Prostate gland (tissue), 2 donors: ENCODE data around the gene ITGB5. TPM values are rescaled to one million over a fixed set of nuclear protein-coding genes. Genes with fewer than 3 reads are reported as not detected.

Source experiments
- DNase-seq: peaks from one replicate; pipeline ENCODE4 v3.0.0-alpha.2; 2019; ENCODE audit warnings: low spot score
- H3K27ac ChIP-seq, 2 donors: fragments of 200-600 bp; sonication (generic); 2 replicates each; pipeline ENCODE4 v1.5.1; 2017 to 2019
- H3K27me3 ChIP-seq: fragments of 200-600 bp; sonication (generic); replicated peaks from 2 replicates; pipeline ENCODE4 v1.5.1; 2019; ENCODE audit not compliant: insufficient read depth
- H3K36me3 ChIP-seq, 2 donors: fragments of 200-600 bp; sonication (generic); 1 replicate in 1 of 2; 2 replicates in 1 of 2; pipeline versions ENCODE4 v1.5.1 to v1.8.1; 2017 to 2019
- H3K4me1 ChIP-seq: fragments of 200-600 bp; sonication (generic); replicated peaks from 2 replicates; pipeline ENCODE4 v1.5.1; 2019
- H3K4me3 ChIP-seq, 2 donors: fragments of 200-600 bp; sonication (generic); 2 replicates each; pipeline ENCODE4 v1.5.1; 2017 to 2019
- H3K9me3 ChIP-seq: fragments of 200-600 bp; sonication (generic); 2 replicates; pipeline ENCODE4 v1.5.1; 2017
- CTCF ChIP-seq, 4 experiments: fragments of 200-600 bp in 2 of 4; fragments of 450-650 bp in 2 of 4; sonication (generic) in 2 of 4; IDR thresholded peaks; 1 replicate in 3 of 4; 2 replicates in 1 of 4; pipeline ENCODE4 v1.5.1; 2016 to 2019; ENCODE audit warnings: antibody characterized with exemption in 4 of 4, mild to moderate bottlenecking in 2 of 4, moderate library complexity in 2 of 4
- POLR2A ChIP-seq: fragments of 450-650 bp; IDR thresholded peaks from one replicate; pipeline ENCODE4 v1.6.1; 2016; ENCODE audit warnings: antibody characterized with exemption, mild to moderate bottlenecking
- POLR2AphosphoS5 ChIP-seq: sonication (generic); formaldehyde crosslinking; IDR thresholded peaks from one replicate; pipeline ENCODE4 v1.6.1; 2017; ENCODE audit warnings: antibody characterized with exemption
- WGBS: methylation state at CpG from one replicate; pipeline ENCODE4 v1.1.5; 2018; 5-methylcytosine and 5-hydroxymethylcytosine counted together
- intact Hi-C: fragments of 100-400 bp; cut with DNase I; formaldehyde crosslinking; loops from one replicate; pipeline ENCODE4 v1.14.2; 2022
- total RNA-seq, 2 donors: library from RNA; depleted of rRNA; stranded (reverse); fragments of >200 nt; gene quantifications; one replicate each; pipeline ENCODE4 v1.1.0, GENCODE V29; 2016

ITGB5 gene
- total RNA-seq, 2 donors from 2014 or later = 123 to 154 TPM

GRCh38 chr3:124915254-124915653 is 28.1 kb upstream of the ITGB5 start:
- Histone ChIP-seq H3K36me3 (no peaks in the 10 kb centered on the region), H3K4me1 (no peaks in the 10 kb centered on the region), H3K4me3 (no peak overlapping the region), H3K27me3 (no peaks in the 10 kb centered on the region), H3K27ac (no peak overlapping the region), H3K9me3 (no peaks in the 10 kb centered on the region)
- WGBS = 100% methylated on average over 3 of the region's 3 CpGs
- no peak for TF ChIP-seq CTCF (IDR thresholded peaks at IDR 0.05)
- TF ChIP-seq POLR2A = no peak
- no peak for TF ChIP-seq POLR2AphosphoS5
- no peak for DNase-seq
- intact Hi-C loops = no loop called here

- no peaks in the 10 kb centered on the region for H3K4me1 ChIP-seq
These were observed 20.8 kb upstream of the ITGB5 start for GRCh38 chr3:124907957-124908356.

GRCh38 chr3:124904835-124905492 is 17.8 kb upstream of the ITGB5 start:
- intact Hi-C loops = loop anchor here (10.0 kb wide), 1 partner anchor 340 kb away; no protein-coding TSS in a partner anchor
- H3K9me3 ChIP-seq = no peaks in the 10 kb centered on the region
- H3K4me1 ChIP-seq = no peaks in the 10 kb centered on the region
- no peak overlapping the region for H3K27ac ChIP-seq
- TF ChIP-seq POLR2AphosphoS5 = no peak
- no peak for TF ChIP-seq POLR2A
- no peak for TF ChIP-seq CTCF (IDR thresholded peaks at IDR 0.05)
- no peaks in the 10 kb centered on the region for H3K36me3 ChIP-seq
- no peaks in the 10 kb centered on the region for H3K27me3 ChIP-seq
- DNase-seq = no peak
- 89% methylated on average over 6 of the region's 6 CpGs for WGBS
- H3K4me3 ChIP-seq = no peak overlapping the region

More at GRCh38 chr3:124907957-124908356, 20.8 kb upstream of the ITGB5 start:
- Histone ChIP-seq H3K27me3 (no peaks in the 10 kb centered on the region), H3K4me3 (no peak overlapping the region), H3K36me3 (no peaks in the 10 kb centered on the region), H3K27ac (no peak overlapping the region), H3K9me3 (no peaks in the 10 kb centered on the region)
- 83% methylated on average over 9 of the region's 9 CpGs for WGBS
- TF ChIP-seq CTCF (IDR thresholded peaks at IDR 0.05) (no peak), POLR2AphosphoS5 (no peak), POLR2A (no peak)
- DNase-seq = no peak
- intact Hi-C loops = loop anchor here (10.0 kb wide), 1 partner anchor 343 kb away; no protein-coding TSS in a partner anchor

GRCh38 chr3:124903896-124904834 is 17.0 kb upstream of the ITGB5 start:
- H3K9me3 ChIP-seq = no peaks in the 10 kb centered on the region
- H3K27me3 ChIP-seq = no peaks in the 10 kb centered on the region
- 79% methylated on average over 1 of the region's 1 CpG for WGBS
- intact Hi-C loops = loop anchor here (10.0 kb wide), 1 partner anchor 339 kb away; no protein-coding TSS in a partner anchor
- no peaks in the 10 kb centered on the region for H3K36me3 ChIP-seq
- no peak overlapping the region for H3K4me3 ChIP-seq
- TF ChIP-seq POLR2AphosphoS5 (no peak), POLR2A (no peak), CTCF (IDR thresholded peaks at IDR 0.05) (no peak)
- H3K27ac ChIP-seq = no peak overlapping the region
- H3K4me1 ChIP-seq = no peaks in the 10 kb centered on the region
- DNase-seq = no peak
